NK-92 (cell line): ENCODE measurements around the gene OLIG3.

Source experiments
- DNase-seq: peaks from one replicate; lab custom pipeline; 2025; ENCODE audit not compliant: unreplicated experiment; lab: John Stamatoyannopoulos, UW

OLIG3 gene

DNA sequence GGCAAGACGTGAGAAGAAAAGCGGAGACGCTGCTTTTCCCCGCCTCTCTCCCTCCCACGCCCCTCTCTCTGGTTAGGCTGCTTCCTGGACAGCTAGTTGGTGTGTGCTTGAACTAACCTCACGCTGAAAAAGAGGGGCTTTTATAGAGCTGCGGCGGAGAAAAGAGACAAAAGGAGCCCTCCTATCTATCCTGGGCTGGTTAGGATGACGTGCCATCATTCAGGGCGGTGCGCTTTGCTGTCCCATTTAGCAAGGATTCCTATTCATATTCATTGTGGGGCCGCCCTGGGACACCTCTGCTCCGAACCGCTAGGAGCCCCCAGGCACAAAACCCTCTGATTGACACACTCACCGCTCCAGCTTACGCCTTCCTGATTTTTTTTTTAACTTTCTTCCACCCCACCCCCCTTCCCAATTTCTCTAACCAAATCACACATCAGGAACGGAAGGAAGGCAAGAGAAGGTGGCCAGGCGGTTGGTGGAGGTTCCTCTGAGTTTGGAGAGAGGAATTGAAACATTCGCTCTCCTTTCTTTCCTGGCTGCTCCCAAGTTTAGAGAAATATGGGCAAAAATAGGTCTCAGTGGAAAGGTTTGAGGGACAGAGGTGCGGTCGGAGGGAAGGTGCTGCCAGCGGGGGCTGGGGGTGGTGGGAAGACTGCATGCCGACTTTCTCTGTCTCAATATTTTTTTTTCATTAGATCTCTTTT lies at the start of gene OLIG3:
Gene OLIG3, minus strand, starts transcription at position 114 of the 707 bp plus-strand sequence. CDS start 224 bp downstream, outside the sequence.
- no peak for DNase-seq

DNA sequence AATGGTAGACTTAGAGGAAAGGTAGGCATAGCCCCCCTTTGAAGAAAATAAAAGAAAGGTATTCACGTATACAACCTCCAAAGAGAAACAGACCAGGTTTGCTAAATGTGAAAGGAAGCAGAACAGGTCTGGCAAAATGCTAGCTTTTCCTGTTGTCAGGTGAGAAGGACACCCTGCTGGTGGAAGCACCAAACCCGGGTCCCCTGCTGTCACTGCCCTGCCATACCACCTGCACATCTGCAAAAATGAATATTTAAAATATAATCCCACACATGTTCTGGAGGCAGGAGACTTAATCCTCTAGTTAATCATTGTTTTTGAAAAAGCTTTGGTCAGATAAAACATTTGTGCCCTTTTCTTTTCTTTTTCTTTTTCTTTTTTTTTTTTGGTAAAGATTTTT lies 48.9 kb upstream of the OLIG3 start:
- DNase-seq: no peak

DNA sequence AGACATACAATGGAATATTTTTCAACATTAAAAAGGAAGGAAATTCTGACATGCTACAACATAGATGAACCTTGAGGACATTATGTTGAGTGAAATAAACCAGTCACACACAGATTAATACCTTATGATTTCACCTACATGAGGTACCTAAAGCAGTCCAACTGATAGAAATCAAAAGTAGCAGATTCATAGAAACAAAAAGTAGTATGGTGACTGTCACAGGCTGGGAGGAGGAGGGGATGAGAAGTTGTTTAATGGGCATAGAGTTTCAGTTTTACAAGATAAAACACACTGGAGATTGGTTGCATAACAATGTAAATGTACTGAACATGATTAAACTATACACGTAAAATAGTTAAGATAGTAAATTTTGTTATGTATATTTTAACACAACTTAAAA lies 48.5 kb upstream of the OLIG3 start:
- DNase-seq: no peak

DNA sequence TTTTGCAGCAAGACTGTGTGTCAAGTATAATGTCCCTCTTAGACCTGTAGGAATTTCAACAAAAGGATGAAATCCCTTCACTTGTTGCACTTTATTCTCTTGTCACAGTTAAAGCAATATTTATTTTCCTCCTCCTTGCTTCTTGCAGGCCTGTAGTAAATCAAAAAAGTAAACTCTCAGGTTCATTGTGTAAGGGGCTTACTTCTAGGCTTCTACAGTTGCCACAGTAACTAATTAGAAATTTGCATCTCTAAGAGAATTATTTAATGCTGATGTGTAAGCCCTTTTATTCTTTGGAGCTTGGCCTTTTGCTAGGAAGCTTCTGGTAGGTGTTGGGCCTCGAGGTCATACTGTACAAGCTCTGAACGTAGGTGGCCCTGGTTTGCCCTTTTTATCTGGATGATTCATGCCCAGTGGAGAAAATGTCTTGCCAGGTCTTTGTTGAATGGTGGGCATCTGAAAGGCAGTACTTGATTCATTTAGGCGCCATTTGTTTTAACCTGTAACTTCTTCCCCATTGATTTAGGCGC lies 47.4 kb upstream of the OLIG3 start:
- no peak for DNase-seq

DNA sequence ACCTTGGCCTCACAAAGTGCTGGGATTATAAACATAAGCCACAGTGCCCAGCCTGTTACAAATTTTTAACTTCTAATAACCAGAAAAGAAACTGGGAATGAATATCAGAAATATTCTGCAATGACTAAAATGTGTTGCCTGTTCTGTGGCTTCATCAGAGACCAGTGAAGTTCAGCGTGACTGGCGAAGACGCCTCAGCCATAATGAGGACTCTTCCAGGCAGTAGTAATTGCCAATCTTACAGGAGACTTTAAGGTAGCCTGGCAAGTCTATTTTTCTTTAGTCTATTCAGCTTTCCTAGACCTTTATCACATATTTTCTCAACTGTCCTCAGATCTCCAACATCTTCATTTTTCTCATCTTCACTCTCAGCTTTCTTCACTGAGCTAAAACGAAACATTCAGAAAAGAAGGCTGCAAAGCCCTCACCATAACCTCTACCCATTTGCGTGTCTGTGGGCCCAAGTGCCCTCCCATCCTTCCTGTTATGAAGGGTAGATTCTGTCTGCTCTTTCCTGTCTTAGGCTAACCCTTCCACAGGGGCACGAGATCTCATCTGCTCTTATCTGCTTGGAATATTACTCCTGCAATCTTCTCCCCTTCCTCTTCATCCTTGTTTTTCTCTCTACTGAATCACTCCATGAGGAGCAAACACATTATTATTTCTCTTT lies 42.0 kb upstream of the OLIG3 start:
- no peak for DNase-seq

DNA sequence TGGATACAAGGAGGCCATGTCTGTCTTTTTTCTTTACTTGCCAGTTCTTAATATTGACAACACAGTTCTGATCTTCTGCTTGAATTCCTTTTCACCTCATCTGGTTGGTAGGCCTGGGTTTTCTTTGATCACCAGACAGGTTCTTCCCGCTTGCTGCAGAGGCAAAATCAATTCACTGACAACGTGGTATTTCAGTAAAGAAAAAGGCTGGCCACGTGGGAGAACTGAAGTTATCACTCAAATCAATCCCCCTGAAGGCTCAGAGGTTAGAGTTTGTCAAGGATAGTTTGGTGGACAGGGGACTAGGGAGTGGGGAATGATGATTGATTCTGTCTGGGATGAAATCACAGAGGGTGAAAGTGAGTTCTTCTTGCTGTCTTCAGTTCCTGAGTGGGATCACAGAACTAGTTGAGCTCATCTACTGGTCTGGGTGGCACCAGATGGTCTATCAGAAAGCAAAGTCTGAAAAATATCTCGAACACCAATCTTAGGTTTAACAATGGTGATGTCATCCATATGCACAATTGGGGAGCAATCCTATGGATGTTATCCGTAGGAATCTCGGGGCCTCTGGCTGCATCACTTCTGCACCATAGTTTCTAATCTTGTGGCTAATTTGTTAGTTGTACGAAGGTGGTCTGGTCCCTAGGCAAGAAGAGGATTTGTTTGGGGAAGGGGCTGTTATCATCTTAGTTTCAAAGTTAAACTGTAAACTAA lies 37.3 kb upstream of the OLIG3 start:
- DNase-seq: no peak

DNA sequence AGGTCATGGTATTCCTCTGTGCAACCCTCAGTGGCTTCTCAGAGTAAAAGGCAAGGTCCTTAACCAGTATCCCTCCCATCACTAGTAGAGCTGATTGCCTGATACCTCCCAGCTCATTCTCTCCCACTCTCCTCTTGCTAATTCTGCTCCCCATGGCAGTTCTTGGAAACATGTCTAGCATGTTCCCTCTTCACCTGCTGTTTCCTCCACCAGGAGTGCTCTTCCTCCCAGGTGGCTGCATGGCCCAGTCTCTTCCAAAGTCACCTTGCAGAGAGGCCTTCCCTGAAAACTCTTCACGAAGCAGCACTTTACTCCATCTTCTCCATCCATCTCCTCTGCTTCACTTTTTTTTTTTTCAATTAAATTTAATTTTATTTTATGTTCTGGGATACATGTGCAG lies 36.2 kb upstream of the OLIG3 start:
- DNase-seq: no peak

DNA sequence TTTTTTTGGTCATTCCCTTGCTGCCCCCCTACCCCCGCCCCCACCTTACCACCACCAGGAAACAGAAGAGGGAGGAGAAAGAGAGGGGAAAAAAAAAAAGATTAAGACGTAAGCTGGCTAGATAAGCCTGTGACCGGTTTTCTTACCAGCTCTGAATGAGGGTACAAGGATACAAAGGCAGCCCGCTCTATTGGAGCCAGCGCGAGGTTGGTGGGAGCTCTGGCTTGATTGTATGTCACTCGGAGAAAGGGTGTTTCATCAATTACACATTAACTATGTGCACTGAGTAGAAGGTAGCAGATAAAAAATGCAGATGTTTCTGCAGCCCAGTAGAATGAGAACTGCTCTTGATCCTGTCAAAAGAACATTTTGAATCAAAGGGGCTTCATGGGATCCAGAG lies 28.6 kb upstream of the OLIG3 start:
- no peak for DNase-seq

DNA sequence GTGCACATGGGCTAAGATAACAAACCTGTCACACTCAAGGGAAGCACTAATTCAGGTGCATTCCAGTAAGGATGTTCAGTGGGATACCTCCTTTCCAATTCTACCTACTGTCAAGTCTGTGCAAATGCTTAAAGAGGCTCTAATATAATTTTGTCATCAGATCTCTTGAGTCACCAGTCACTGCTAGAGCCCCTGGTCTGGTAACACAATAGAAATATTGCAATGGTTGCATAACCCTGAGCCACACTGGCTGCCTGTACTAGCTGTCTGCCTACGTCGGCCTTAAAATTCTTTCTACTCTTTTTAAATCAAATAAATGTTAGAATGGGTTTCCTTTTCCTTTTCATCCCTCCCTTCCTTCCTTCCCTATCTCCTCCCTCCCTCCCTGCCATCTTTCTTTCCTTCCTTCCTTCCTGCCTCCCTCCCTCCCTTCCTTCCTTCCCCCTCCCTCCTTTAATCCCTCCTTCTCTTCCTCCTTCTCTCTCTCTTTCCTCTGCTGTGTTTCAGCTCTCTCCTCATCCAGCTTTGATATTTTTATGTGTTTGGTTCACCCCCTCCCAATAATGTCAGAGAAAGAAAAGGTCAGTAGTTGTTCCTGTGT lies 28.1 kb upstream of the OLIG3 start:
- no peak for DNase-seq

DNA sequence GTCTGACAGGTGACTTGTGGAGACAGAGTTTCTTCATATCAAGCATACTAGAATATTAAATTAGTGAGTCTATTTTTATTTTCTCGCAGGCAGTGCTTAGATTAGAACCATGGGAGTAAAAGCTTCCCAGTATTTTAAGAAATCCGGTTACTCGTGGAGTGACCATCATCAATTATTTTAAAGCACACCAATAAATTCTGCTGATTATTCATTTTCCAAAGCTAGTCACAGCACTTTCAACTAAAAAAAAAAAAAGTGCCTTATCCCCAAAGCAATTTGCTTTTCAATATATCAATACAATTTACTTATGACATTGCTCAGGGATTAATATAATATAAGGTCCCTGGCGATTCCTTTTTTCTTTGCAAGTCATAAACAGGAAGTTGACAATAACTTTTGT lies 26.3 kb upstream of the OLIG3 start:
- no peak for DNase-seq

DNA sequence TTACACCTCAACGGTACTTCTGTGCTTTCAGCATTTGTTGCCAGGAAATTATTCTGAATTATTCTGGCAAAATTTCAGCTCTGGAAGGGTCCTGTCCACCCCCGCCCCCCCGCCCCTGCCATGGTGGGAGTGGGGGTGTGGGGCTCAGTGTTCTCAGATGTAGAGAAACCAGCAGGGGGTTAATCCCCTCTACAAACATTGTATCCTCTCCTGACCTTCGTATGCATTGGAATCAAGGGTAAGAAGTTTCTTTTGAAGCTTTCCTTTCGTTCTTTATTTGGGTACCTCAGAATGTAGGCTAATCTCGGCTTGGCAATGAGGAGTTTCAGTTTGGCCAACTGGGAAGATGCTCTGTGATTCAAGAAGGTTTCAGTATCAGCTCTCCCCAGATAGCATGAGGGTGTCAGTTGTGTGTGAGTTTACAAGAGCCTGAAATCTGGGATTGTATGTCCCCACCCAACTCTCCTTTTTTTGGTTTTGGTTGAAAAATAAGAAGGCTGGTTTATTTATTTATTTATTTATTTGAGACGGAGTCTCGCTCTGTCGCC lies 25.5 kb upstream of the OLIG3 start:
- DNase-seq: no peak

DNA sequence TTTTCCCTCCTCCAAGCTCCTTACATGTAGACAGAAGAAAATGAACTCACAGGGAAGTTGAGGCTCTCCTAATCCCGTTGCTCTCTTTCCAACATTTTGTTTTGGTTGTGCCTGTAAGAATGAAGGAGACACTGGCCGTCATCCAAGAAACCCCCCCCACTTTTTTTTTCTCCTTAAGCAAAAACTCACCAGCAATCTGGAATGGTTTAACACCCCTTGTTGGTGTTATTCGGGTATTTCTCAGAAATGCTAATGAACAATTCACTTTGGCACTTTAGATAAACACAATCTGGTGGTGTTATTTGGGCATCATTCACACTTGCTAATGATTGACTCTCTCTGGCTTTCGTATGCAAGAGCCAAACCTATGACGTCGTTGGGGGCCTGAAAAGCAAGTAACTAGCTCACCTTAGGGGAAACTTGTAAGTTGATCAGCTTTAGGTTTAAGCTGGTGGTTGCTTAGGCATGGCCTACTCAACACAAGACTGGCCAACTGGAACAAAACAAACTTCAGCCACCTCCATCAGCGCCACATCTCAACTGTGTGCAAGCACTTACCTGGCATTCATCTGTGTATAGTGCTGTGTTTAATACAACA lies 24.3 kb upstream of the OLIG3 start:
- DNase-seq: no peak

DNA sequence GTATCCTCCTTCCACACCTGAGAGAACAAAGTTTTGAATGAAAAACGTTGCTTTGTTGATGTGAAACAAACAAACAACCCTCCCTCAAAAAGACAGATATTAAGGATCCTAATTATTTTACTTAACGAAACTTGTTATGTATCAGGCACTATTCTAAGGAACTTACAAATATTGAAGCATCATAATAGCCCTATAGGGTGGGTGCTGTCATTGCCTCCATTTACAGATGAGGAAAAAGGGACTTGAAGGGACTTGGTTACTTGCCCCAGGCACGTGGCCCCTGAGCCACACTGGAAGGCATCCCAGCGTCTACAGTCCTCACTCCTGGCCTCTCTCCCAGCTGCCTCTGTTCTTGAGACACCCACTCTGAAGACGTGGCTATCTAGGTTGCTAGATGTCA lies 20.2 kb upstream of the OLIG3 start:
- no peak for DNase-seq

DNA sequence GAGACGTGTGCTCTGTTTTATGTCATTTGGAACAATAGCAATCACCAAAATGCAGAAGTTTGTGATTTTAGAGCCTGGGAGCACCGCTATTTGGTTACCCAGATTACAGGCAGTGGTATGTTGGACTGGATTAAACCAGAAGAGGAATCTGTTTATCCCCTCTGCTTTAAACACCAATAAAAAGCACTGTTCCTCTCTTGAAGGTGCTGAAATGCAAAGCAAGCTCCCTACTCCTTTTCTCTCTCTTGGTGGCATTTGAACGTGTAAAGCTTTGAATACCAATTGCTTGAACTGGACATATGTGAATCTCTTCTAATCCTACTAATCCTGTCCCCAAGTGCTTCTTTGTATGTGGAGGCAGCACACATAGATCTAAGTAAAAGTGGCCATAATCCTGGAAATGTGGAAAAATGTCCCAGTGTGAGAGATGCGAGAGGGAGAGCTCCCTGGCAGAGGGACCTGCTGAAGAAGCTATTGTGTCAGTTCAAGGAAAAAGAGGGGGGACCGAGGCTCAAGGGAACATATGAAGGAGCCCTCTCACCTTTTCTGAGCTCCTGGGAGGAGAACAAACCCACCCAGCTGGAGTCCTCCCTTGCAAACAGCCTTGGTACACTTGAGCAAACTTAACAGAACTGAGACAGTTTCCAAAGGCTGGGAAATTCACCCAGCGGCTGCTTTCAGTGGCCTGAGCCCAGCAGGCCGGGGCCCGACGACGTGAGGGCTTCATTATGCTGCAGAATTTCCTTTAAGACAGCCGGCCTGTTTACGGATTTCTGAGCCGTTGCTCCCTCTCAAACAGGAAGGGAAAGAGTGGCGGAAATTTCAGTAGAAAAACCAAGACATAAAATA lies 18.8 kb upstream of the OLIG3 start:
- no peak for DNase-seq

DNA sequence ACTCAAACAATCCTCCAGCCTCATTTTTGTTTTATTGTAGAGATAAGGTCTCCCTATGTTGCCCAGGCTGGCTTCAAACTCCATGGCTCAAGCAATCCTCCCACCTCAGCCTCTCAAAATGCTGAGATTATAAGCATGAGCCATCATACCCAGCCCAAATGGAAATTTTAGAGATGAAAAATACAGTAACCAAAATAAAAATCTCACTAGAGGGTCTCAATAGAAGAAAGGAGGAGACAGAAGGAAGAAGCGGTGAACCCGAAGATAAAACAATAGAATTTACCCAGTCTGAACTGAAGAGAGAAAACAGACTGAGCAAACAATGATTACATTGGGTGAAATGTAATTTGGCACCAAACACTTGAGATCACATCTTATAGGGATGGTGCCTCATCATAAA lies 16.7 kb upstream of the OLIG3 start:
- DNase-seq: no peak

DNA sequence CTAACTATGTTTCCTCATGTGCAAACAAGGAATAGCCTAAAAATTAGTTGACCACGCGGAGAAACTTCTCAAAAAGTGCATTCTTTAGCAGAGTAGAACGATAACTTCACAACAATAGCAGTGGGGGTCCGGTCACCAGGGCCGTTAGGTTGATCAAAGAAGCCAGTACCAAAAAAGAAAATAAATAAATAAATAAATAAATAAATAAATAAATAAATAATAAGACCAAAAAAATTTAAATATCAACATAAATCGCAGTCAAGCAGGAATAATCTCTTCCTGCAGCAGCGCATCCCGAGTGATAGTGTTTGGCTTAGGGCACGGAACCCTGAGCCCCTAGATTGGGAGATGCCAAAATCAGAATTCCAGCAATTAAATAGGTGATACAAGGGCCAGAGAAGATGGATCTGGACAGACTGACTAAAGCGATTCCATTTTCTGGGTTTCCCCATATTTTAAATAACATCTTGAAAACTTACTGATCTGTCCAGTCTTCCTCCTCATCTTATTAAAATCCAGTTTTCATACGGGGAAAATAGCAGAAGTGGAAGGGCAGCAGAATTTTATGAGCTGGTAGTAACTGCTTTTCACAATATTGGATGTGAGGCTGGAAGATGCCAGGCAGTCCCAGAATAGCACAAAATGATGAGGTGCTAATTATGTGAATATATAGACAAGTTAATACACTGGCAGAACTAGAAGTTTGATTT lies 4.4 kb upstream of the OLIG3 start:
- no peak for DNase-seq

DNA sequence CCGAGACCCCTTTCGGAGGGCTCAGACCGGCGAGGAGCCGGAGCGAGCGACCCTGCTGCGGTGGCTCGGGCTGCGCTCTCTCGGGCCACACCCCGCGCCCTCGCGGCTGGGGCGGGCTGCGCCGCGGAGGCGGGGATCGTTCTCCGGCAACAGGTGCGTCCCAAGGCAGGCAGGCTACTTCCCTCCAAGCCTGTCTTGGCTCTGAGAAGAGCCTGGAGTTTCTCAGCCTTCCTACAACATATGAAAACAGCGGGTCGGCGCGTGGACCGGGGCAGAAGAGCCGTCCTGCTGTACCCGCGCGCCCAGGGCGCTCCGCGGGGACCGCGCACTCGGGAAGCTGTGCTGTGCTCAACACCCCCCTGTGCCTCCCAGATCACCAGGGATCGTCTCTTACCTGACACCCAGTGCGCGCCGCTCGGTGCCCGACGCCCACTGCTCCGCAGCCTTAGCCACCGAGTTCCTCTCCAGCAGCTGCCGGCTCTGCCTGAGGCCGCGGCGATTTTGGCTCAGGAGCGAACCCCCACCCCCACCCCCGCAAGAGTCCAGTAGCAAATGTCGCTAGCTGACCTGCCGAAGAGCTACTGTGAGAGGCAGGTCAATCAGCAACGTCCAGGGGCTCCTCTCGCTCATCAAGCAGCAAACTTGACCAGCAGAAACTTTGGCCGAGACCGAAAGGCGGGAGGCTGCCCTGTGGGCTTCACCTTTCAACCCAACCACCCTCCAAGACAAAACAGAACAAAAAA lies 3.7 kb upstream of the OLIG3 start:
- DNase-seq: no peak

DNA sequence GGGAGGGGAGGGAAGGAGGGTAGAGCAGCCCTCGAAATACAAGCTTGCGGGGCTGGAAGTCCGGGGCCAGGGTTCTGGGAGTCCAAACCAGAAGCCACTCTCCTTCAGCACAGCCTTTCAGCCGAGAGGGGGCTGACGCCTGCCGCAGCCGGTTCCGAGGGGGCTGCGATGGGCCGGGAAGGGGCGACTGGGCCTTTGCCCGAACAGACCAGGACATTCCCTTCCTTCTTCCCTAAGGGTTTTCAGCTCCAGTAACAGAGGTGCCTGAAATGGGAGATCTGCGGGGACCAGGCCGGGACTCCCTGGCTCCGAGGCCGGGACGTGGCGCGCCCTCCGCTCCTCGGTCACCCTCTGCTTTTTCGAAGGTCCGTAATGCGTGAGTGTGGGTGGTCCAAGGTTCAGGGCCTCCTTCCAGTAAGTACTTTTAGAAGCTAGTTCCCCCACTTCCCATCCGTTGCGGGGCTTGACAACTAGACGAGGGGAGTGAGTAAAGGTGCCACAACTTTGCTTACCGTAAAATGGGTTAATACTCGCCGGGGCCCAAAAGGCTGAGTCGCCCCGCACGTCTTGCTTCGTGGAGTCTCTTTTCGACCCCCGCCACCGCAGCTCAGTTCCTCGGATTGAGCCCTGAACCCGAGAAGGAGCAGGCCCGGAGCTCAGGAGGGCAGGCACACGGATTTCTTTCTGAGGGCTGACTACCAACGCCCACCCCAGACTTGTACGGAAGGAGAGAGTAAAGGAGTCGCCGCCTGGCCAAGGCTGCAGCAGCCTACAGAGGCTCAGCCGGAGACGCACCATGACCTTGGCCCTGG lies 2.9 kb upstream of the OLIG3 start:
- DNase-seq: no peak
